Prostate gland (tissue), 2 donors: Measurements from ENCODE around the gene SLC6A3. TPM values are rescaled to one million over a fixed set of nuclear protein-coding genes. Genes with fewer than 3 reads are reported as not detected.
"Not testable (repeated sequence)": the region's sequence is repeated elsewhere in the genome, so short reads cannot be mapped to it uniquely, and the experiment has no call there.

Experiments
- DNase-seq: peaks from one replicate; pipeline ENCODE4 v3.0.0-alpha.2; 2019; ENCODE audit warnings: low spot score
- H3K27ac ChIP-seq, 2 donors: fragments of 200-600 bp; sonication (generic); 2 replicates each; pipeline ENCODE4 v1.5.1; 2017 to 2019
- H3K27me3 ChIP-seq: fragments of 200-600 bp; sonication (generic); replicated peaks from 2 replicates; pipeline ENCODE4 v1.5.1; 2019; ENCODE audit not compliant: insufficient read depth
- H3K36me3 ChIP-seq, 2 donors: fragments of 200-600 bp; sonication (generic); 1 replicate in 1 of 2; 2 replicates in 1 of 2; pipeline versions ENCODE4 v1.5.1 to v1.8.1; 2017 to 2019
- H3K4me1 ChIP-seq: fragments of 200-600 bp; sonication (generic); replicated peaks from 2 replicates; pipeline ENCODE4 v1.5.1; 2019
- H3K4me3 ChIP-seq, 2 donors: fragments of 200-600 bp; sonication (generic); 2 replicates each; pipeline ENCODE4 v1.5.1; 2017 to 2019
- H3K9me3 ChIP-seq: fragments of 200-600 bp; sonication (generic); 2 replicates; pipeline ENCODE4 v1.5.1; 2017
- POLR2A ChIP-seq: fragments of 450-650 bp; IDR thresholded peaks from one replicate; pipeline ENCODE4 v1.6.1; 2016; ENCODE audit warnings: antibody characterized with exemption, mild to moderate bottlenecking
- POLR2AphosphoS5 ChIP-seq: sonication (generic); formaldehyde crosslinking; IDR thresholded peaks from one replicate; pipeline ENCODE4 v1.6.1; 2017; ENCODE audit warnings: antibody characterized with exemption
- WGBS: methylation state at CpG from one replicate; pipeline ENCODE4 v1.1.5; 2018; 5-methylcytosine and 5-hydroxymethylcytosine counted together
- intact Hi-C: fragments of 100-400 bp; cut with DNase I; formaldehyde crosslinking; loops from one replicate; pipeline ENCODE4 v1.14.2; 2022
- total RNA-seq, 2 donors: library from RNA; depleted of rRNA; stranded (reverse); fragments of >200 nt; gene quantifications; one replicate each; pipeline ENCODE4 v1.1.0, GENCODE V29; 2016
- TF ChIP-seq, protein P1 (sequence below), 4 experiments: fragments of 200-600 bp in 2 of 4; fragments of 450-650 bp in 2 of 4; sonication (generic) in 2 of 4; IDR thresholded peaks; 1 replicate in 3 of 4; 2 replicates in 1 of 4; pipeline ENCODE4 v1.5.1; 2016 to 2019; ENCODE audit warnings: antibody characterized with exemption in 4 of 4, mild to moderate bottlenecking in 2 of 4, moderate library complexity in 2 of 4

The SLC6A3 gene
- total RNA-seq, 2 donors from 2014 or later, result 4.6 TPM; not detected in 1

DNA sequence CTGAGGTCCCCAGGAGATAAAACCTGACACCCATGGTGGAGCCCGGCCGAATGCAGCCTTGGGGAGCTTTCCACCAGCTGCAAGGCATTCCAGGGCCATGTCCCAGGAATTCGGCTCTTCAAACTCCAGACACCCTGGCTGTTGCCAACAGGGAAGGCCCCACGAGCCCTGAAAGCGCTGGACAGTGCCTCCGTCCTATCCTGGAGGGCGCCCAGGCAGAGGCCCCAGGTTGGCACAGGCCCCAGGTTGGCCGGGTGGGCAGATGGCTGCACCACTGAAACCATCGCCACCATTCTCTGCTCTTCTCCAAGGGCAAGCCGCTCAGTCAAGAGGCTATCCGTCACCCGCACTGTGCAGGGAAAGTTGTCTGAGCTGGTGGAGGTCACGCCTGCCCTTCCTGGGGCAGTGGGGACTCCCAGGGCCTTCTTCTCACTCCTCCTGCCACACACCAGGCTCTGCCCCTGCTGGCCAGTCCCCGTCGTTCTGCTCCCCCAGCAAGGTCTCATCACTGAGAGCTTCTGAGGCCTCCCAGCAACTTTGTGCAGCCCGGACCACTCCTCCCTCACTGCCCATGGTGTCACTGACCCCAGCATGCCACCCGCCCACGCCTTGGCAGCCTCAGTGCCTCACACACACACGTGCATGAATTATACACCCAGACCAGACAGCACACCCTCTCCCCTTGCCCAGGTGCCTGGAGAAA is 21.2 kb downstream of the SLC6A3 start:
- no peaks in the 10 kb centered on the region for H3K27me3 ChIP-seq
- no peaks in the 10 kb centered on the region for H3K4me1 ChIP-seq
- 80% methylated on average over 19 of the region's 19 CpGs for WGBS
- no peak overlapping the region for H3K27ac ChIP-seq
- no peaks in the 10 kb centered on the region for H3K36me3 ChIP-seq
- no peaks in the 10 kb centered on the region for H3K9me3 ChIP-seq
- H3K4me3 ChIP-seq, result no peak overlapping the region
- intact Hi-C loops, result no loop called here
- TF ChIP-seq POLR2A (no peak), POLR2AphosphoS5 (no peak)
- TF ChIP-seq, protein P1, sequence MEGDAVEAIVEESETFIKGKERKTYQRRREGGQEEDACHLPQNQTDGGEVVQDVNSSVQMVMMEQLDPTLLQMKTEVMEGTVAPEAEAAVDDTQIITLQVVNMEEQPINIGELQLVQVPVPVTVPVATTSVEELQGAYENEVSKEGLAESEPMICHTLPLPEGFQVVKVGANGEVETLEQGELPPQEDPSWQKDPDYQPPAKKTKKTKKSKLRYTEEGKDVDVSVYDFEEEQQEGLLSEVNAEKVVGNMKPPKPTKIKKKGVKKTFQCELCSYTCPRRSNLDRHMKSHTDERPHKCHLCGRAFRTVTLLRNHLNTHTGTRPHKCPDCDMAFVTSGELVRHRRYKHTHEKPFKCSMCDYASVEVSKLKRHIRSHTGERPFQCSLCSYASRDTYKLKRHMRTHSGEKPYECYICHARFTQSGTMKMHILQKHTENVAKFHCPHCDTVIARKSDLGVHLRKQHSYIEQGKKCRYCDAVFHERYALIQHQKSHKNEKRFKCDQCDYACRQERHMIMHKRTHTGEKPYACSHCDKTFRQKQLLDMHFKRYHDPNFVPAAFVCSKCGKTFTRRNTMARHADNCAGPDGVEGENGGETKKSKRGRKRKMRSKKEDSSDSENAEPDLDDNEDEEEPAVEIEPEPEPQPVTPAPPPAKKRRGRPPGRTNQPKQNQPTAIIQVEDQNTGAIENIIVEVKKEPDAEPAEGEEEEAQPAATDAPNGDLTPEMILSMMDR (IDR thresholded peaks at IDR 0.05), result no peak
- DNase-seq, result no peak

DNA sequence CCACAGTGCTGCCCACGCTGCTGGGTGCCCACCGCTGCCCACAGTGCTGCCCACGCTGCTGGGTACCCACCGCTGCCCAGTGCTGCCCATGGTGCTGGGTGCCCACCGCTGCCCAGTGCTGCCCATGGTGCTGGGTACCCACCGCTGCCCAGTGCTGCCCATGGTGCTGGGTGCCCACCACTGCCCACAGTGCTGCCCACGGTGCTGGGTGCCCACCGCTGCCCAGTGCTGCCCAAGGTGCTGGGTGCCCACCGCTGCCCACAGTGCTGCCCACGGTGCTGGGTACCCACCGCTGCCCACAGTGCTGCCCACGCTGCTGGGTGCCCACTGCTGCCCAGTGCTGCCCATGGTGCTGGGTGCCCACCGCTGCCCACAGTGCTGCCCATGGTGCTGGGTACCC is 22.7 kb downstream of the SLC6A3 start:
- DNase-seq, H3K9me3 ChIP-seq, H3K4me3 ChIP-seq, H3K27ac ChIP-seq, H3K36me3 ChIP-seq, H3K4me1 ChIP-seq, intact Hi-C loops, H3K27me3 ChIP-seq: not testable (repeated sequence)
- WGBS, result 90% methylated on average over 2 of the region's 13 CpGs

DNA sequence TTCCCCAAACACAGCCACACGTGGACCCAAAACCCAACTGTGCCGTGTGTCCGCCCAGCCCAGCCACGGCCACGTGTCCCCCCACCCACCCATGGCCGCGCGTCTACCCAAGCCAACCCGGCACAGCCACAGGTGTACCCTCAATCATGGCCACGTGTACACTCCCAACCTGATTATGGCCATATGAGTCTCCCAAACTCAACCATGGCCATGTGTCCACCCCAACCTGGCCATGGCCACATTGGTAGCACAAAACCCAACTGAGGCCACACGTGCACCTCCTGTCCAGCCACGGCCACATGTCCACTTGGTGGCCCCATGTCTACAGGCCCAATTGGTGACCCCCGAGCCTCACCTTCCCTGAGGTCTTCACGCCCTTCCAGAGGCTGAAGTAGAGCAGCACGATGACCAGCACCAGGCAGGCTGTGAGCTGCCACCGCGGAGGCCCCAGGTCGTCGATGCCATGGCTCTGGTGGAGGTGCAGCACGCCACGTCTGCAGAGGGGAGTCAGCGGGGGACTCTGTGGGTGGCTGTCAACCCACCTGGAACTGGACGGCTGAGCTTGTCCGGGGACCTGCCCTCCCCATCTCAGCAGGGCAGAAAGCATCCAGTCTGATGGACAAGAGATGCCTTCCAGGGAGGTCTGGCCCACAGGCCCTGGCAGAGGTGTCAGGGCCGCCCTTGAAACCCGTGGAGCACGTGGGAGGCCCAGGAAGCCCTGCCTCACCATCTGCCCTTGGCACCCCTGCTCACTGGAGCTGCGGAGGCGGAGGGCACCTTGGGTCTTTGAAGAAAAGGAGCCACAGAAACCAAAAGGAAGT is 23.5 kb downstream of the SLC6A3 start:
- Histone ChIP-seq H3K4me3 (no peak overlapping the region), H3K4me1 (no peaks in the 10 kb centered on the region), H3K9me3 (no peaks in the 10 kb centered on the region), H3K36me3 (no peaks in the 10 kb centered on the region), H3K27ac (no peak overlapping the region), H3K27me3 (no peaks in the 10 kb centered on the region)
- TF ChIP-seq POLR2AphosphoS5 (no peak), POLR2A (no peak)
- TF ChIP-seq, protein P1 (IDR thresholded peaks at IDR 0.05), result no peak
- 91% methylated on average over 29 of the region's 29 CpGs for WGBS
- intact Hi-C loops, result no loop called here
- no peak for DNase-seq

DNA sequence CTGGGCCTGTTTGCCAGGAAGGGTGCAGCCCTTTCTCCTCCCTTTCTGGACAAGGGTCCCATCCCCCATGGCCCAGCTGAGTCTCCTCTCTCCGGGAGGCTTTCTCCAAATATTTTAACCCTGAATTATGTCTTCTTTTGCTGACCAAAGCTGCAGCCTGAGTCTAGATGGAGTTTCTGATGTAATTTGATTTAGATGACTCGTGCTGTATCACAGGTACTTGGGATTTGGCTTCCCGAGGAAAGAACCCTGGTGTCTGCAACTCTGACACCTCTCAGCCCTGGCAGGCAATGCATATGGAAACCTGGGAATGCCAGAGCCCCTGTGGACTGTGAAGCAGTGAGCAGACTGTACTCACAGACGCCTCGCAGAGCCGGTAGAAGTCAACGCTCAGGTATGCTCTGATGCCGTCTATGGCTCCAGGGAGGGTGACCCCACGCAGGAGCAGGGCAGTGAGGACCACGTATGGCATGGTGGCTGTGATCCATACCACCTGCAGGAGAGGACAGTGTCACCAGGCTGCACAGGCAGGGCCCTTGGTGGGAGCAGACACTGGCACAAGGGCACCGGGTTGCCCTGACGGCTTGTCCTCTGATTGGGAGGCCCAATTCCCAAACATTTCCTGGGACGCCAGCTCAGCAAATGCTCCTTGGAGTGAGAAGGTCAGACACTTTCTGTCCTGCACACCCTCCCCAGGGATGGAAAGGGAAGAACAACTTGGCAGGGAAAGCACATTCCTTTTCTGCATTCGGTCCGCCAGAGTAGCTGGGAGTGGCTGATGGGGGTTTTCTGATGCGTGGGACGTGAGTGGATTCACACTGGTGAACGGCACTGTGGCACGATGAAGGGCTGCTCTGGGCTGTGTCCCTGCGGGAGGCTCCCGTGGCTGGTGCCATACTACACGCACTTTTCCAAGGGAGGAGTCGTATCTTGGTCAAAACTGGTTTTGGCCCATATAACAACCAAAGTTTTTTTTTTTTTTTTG is 24.7 kb downstream of the SLC6A3 start:
- H3K4me3 ChIP-seq, result no peak overlapping the region
- H3K27ac ChIP-seq, result no peak overlapping the region
- H3K36me3 ChIP-seq, result no peaks in the 10 kb centered on the region
- H3K9me3 ChIP-seq, result no peaks in the 10 kb centered on the region
- H3K4me1 ChIP-seq, result no peaks in the 10 kb centered on the region
- DNase-seq, result no peak
- H3K27me3 ChIP-seq, result no peaks in the 10 kb centered on the region
- TF ChIP-seq POLR2A (no peak), POLR2AphosphoS5 (no peak)
- TF ChIP-seq, protein P1 (IDR thresholded peaks at IDR 0.05), result no peak
- intact Hi-C loops, result no loop called here
- 60% methylated on average over 21 of the region's 23 CpGs for WGBS
